ENCODE data around the gene KATNBL1. TPM values are rescaled to one million over a fixed set of nuclear protein-coding genes. Genes with fewer than 3 reads are reported as not detected.
A peak's percentile ranks its signal among the peaks of the same experiment; 100 is the strongest.

Gene KATNBL1
- total RNA-seq, 1 donor from 2014 or later, result 54.6 TPM

- no peaks in the 10 kb centered on the region for H4K20me1 ChIP-seq (ENCODE audit: insufficient read depth, low read length)
- no peak for DNase-seq (ENCODE audit: low read depth)
- Mint-ChIP-seq H3K4me3 (ENCODE audit: unreplicated experiment) (no peak overlapping the region), H3K4me1 (ENCODE audit: low read depth, unreplicated experiment) (no peaks in the 10 kb centered on the region), H3K9me3 (ENCODE audit: unreplicated experiment) (no peaks in the 10 kb centered on the region), H3K27me3 (ENCODE audit: low read depth, unreplicated experiment) (no peaks in the 10 kb centered on the region), H3K27ac (ENCODE audit: unreplicated experiment) (no peak overlapping the region), H3K36me3 (ENCODE audit: low read depth, unreplicated experiment) (peaks cover 5% of the 10 kb centered on the region)
- H3K79me2 ChIP-seq (ENCODE audit: insufficient read depth, low read length), result no peaks in the 10 kb centered on the region
- no peak for TF ChIP-seq EZH2 (IDR thresholded peaks at IDR 0.05; ENCODE audit: insufficient read depth, low read length)
- TF ChIP-seq CTCF (IDR thresholded peaks at IDR 0.05; ENCODE audit: insufficient read depth, low read depth, low read length), result no peak
- H3K36me3 ChIP-seq (ENCODE audit: insufficient read depth, low read length), result no peaks in the 10 kb centered on the region
- H3K4me2 ChIP-seq (ENCODE audit: low read length), result no peak overlapping the region
- no peaks in the 10 kb centered on the region for H3K9me3 ChIP-seq (ENCODE audit: insufficient read depth, low read depth, low read length)
- no peak overlapping the region for H3K27ac ChIP-seq (ENCODE audit: low read depth, low read length)
- H3K4me3 ChIP-seq (ENCODE audit: insufficient read depth, low read depth, low read length), result no peak overlapping the region
- no peak overlapping the region for H2AFZ ChIP-seq (ENCODE audit: low read depth, low read length)
- FAIRE-seq, result no peak
- no peaks in the 10 kb centered on the region for H3K4me1 ChIP-seq (ENCODE audit: insufficient read depth, low read length)
- no peaks in the 10 kb centered on the region for H3K27me3 ChIP-seq (ENCODE audit: insufficient read depth, low read length)
- H3K9ac ChIP-seq (ENCODE audit: low read length), result no peak overlapping the region
These were observed 36.5 kb upstream of the KATNBL1 start for GRCh38 chr15:34246276-34246976.

GRCh38 chr15:34243226-34243625 lies 33.3 kb upstream of the KATNBL1 start:
- Mint-ChIP-seq H3K27me3 (ENCODE audit: low read depth, unreplicated experiment) (no peaks in the 10 kb centered on the region), H3K27ac (ENCODE audit: unreplicated experiment) (no peak overlapping the region), H3K4me1 (ENCODE audit: low read depth, unreplicated experiment) (peaks cover 20% of the 10 kb centered on the region), H3K4me3 (ENCODE audit: unreplicated experiment) (no peak overlapping the region), H3K9me3 (ENCODE audit: unreplicated experiment) (no peaks in the 10 kb centered on the region), H3K36me3 (ENCODE audit: low read depth, unreplicated experiment) (peaks cover 5% of the 10 kb centered on the region)
- DNase-seq (ENCODE audit: low read depth) (peak; percentile 26), FAIRE-seq (no peak)
- Histone ChIP-seq H3K79me2 (ENCODE audit: insufficient read depth, low read length) (no peaks in the 10 kb centered on the region), H3K4me2 (ENCODE audit: low read length) (no peak overlapping the region), H4K20me1 (ENCODE audit: insufficient read depth, low read length) (no peaks in the 10 kb centered on the region), H3K9me3 (ENCODE audit: insufficient read depth, low read depth, low read length) (no peaks in the 10 kb centered on the region), H3K36me3 (ENCODE audit: insufficient read depth, low read length) (no peaks in the 10 kb centered on the region), H2AFZ (ENCODE audit: low read depth, low read length) (no peak overlapping the region), H3K27me3 (ENCODE audit: insufficient read depth, low read length) (no peaks in the 10 kb centered on the region), H3K4me3 (ENCODE audit: insufficient read depth, low read depth, low read length) (no peak overlapping the region), H3K4me1 (ENCODE audit: insufficient read depth, low read length) (peaks cover 22% of the 10 kb centered on the region), H3K9ac (ENCODE audit: low read length) (no peak overlapping the region), H3K27ac (ENCODE audit: low read depth, low read length) (no peak overlapping the region)
- no peak for TF ChIP-seq CTCF (IDR thresholded peaks at IDR 0.05; ENCODE audit: insufficient read depth, low read depth, low read length)
- no peak for TF ChIP-seq EZH2 (IDR thresholded peaks at IDR 0.05; ENCODE audit: insufficient read depth, low read length)

GRCh38 chr15:34242331-34242710 lies 32.4 kb upstream of the KATNBL1 start:
- H3K4me1 Mint-ChIP-seq (ENCODE audit: low read depth, unreplicated experiment), result peaks cover 24% of the 10 kb centered on the region
- Histone ChIP-seq H3K9ac (ENCODE audit: low read length) (no peak overlapping the region), H3K36me3 (ENCODE audit: insufficient read depth, low read length) (no peaks in the 10 kb centered on the region), H3K4me1 (ENCODE audit: insufficient read depth, low read length) (peaks cover 23% of the 10 kb centered on the region), H2AFZ (ENCODE audit: low read depth, low read length) (no peak overlapping the region), H3K27ac (ENCODE audit: low read depth, low read length) (no peak overlapping the region), H3K79me2 (ENCODE audit: insufficient read depth, low read length) (no peaks in the 10 kb centered on the region), H3K4me2 (ENCODE audit: low read length) (no peak overlapping the region), H3K9me3 (ENCODE audit: insufficient read depth, low read depth, low read length) (no peaks in the 10 kb centered on the region), H3K4me3 (ENCODE audit: insufficient read depth, low read depth, low read length) (no peak overlapping the region), H4K20me1 (ENCODE audit: insufficient read depth, low read length) (no peaks in the 10 kb centered on the region), H3K27me3 (ENCODE audit: insufficient read depth, low read length) (no peaks in the 10 kb centered on the region)
- H3K4me3 Mint-ChIP-seq (ENCODE audit: unreplicated experiment), result no peak overlapping the region
- DNase-seq (ENCODE audit: low read depth) (no peak), FAIRE-seq (no peak)
- H3K36me3 Mint-ChIP-seq (ENCODE audit: low read depth, unreplicated experiment), result peaks cover 5% of the 10 kb centered on the region
- no peaks in the 10 kb centered on the region for H3K27me3 Mint-ChIP-seq (ENCODE audit: low read depth, unreplicated experiment)
- H3K27ac Mint-ChIP-seq (ENCODE audit: unreplicated experiment), result no peak overlapping the region
- H3K9me3 Mint-ChIP-seq (ENCODE audit: unreplicated experiment), result no peaks in the 10 kb centered on the region
- TF ChIP-seq CTCF (IDR thresholded peaks at IDR 0.05; ENCODE audit: insufficient read depth, low read depth, low read length) (no peak), EZH2 (IDR thresholded peaks at IDR 0.05; ENCODE audit: insufficient read depth, low read length) (no peak)

Measured in astrocyte (in vitro differentiated cells and primary cell).